ENCODE results near the gene MLF2.

Gene MLF2

GRCh38 chr12:6778217-6778573 lies 25.3 kb upstream of the MLF2 start:
- DNase-seq: no peak

- no peak for DNase-seq
These were observed 24.4 kb upstream of the MLF2 start for GRCh38 chr12:6777386-6777785.

- DNase-seq: no peak
These were observed 22.5 kb upstream of the MLF2 start for GRCh38 chr12:6775185-6776174.

- no peak for DNase-seq
These were observed 21.6 kb upstream of the MLF2 start for GRCh38 chr12:6774499-6775062.

- DNase-seq: no peak
These were observed 20.8 kb upstream of the MLF2 start for GRCh38 chr12:6773590-6774351.

- DNase-seq: no peak
These were observed 20.0 kb upstream of the MLF2 start for GRCh38 chr12:6772726-6773589.

- no peak for DNase-seq
These were observed 19.4 kb upstream of the MLF2 start, which contains the start of gene LAG3 for GRCh38 chr12:6772331-6772695. Gene LAG3 (plus strand): TSS chr12:6772520. CDS start chr12:6772853, 333 bp downstream.

- DNase-seq: no peak
These were observed 18.8 kb upstream of the MLF2 start for GRCh38 chr12:6771509-6772330.

- DNase-seq: no peak
These were observed 18.2 kb upstream of the MLF2 start for GRCh38 chr12:6771091-6771495.

- no peak for DNase-seq
These were observed 17.7 kb upstream of the MLF2 start for GRCh38 chr12:6770600-6770999.

GRCh38 chr12:6770094-6770493 lies 17.2 kb upstream of the MLF2 start:
- no peak for DNase-seq

- DNase-seq: no peak
These were observed 16.7 kb upstream of the MLF2 start for GRCh38 chr12:6769666-6770065.

GRCh38 chr12:6768990-6769389 lies 16.0 kb upstream of the MLF2 start:
- no peak for DNase-seq

GRCh38 chr12:6768437-6768914 lies 15.5 kb upstream of the MLF2 start:
- no peak for DNase-seq

- no peak for DNase-seq
These were observed 14.7 kb upstream of the MLF2 start for GRCh38 chr12:6767353-6768319.

- DNase-seq: no peak
These were observed 13.9 kb upstream of the MLF2 start for GRCh38 chr12:6766651-6767349.

GRCh38 chr12:6765634-6766581 lies 13.0 kb upstream of the MLF2 start, which contains the start of gene PTMS:
Gene PTMS (plus strand): TSS chr12:6766363. CDS start chr12:6766706, 343 bp downstream.
- DNase-seq: peak; percentile 53 to 70

GRCh38 chr12:6765048-6765633 lies 12.2 kb upstream of the MLF2 start:
- DNase-seq: no peak

Measured in SHP77 (cell line).